Measurements from ENCODE around the gene COA6.

DNA sequence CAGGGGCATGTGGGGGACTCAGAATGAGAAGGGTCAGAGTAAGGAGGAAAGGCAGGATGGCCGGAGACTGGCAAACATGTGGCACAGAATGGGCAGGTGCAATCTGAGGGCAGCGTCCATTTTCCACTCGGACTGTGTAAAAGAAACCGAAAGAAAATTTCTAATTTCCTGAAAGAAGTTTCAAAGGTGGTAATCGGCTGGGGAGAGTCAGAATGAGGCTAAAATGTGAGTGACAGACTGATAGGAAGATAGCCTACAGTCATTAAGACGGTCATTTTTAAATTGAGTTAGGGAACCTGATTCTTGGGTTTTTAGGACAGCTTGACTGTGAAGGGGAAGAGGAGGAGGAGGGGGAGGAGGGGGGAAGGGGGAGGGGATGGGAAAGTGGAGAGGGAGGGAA, 23.6 kb downstream of the COA6 start:
- TF ChIP-seq POLR2AphosphoS5 (IDR thresholded peaks at IDR 0.05; ENCODE audit: low read depth, low read length): no peak
- TF ChIP-seq, protein P1, sequence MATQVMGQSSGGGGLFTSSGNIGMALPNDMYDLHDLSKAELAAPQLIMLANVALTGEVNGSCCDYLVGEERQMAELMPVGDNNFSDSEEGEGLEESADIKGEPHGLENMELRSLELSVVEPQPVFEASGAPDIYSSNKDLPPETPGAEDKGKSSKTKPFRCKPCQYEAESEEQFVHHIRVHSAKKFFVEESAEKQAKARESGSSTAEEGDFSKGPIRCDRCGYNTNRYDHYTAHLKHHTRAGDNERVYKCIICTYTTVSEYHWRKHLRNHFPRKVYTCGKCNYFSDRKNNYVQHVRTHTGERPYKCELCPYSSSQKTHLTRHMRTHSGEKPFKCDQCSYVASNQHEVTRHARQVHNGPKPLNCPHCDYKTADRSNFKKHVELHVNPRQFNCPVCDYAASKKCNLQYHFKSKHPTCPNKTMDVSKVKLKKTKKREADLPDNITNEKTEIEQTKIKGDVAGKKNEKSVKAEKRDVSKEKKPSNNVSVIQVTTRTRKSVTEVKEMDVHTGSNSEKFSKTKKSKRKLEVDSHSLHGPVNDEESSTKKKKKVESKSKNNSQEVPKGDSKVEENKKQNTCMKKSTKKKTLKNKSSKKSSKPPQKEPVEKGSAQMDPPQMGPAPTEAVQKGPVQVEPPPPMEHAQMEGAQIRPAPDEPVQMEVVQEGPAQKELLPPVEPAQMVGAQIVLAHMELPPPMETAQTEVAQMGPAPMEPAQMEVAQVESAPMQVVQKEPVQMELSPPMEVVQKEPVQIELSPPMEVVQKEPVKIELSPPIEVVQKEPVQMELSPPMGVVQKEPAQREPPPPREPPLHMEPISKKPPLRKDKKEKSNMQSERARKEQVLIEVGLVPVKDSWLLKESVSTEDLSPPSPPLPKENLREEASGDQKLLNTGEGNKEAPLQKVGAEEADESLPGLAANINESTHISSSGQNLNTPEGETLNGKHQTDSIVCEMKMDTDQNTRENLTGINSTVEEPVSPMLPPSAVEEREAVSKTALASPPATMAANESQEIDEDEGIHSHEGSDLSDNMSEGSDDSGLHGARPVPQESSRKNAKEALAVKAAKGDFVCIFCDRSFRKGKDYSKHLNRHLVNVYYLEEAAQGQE (IDR thresholded peaks at IDR 0.05; ENCODE audit: insufficient read depth in 1 of 2, low read depth in 2 of 2, low read length in 2 of 2): no peak
- no peak for TF ChIP-seq SIN3A (IDR thresholded peaks at IDR 0.05; ENCODE audit: borderline replicate concordance, insufficient read depth, low read length)
